GM18861 (cell line): Measurements from ENCODE around the gene HARBI1.
A peak's percentile ranks its signal among the peaks of the same experiment; 100 is the strongest.

Source experiments
- ATAC-seq: cut with Tn5 transposase; IDR thresholded peaks from one replicate; pipeline ENCODE4 v1.9.1; 2021; ENCODE audit not compliant: unreplicated experiment

The HARBI1 gene

GRCh38 chr11:46617134-46617971, at the start of gene HARBI1, which contains the start of gene ATG13:
Gene HARBI1 (minus strand): TSS chr11:46617227. CDS start chr11:46616237, 990 bp downstream.
Gene ATG13 (plus strand): TSS chr11:46617553. CDS start chr11:46644292, 26,739 bp downstream.
- ATAC-seq, result peak; percentile 90

- ATAC-seq, result no peak
Measured at GRCh38 chr11:46666516-46666915, 49.5 kb upstream of the HARBI1 start.

GRCh38 chr11:46665356-46665755, 48.3 kb upstream of the HARBI1 start:
- ATAC-seq, result no peak

GRCh38 chr11:46664612-46665011, 47.6 kb upstream of the HARBI1 start:
- no peak for ATAC-seq

GRCh38 chr11:46663277-46663940, 46.4 kb upstream of the HARBI1 start:
- ATAC-seq, result no peak

GRCh38 chr11:46662366-46662765, 45.3 kb upstream of the HARBI1 start:
- ATAC-seq, result no peak

- no peak for ATAC-seq
Measured at GRCh38 chr11:46661836-46662235, 44.8 kb upstream of the HARBI1 start.

GRCh38 chr11:46659908-46660307, 42.9 kb upstream of the HARBI1 start:
- ATAC-seq, result no peak

GRCh38 chr11:46658259-46658658, 41.2 kb upstream of the HARBI1 start:
- no peak for ATAC-seq

- ATAC-seq, result no peak
Measured at GRCh38 chr11:46657186-46657585, 40.2 kb upstream of the HARBI1 start.

GRCh38 chr11:46655631-46656030, 38.6 kb upstream of the HARBI1 start:
- no peak for ATAC-seq

- ATAC-seq, result no peak
Measured at GRCh38 chr11:46649180-46649738, 32.2 kb upstream of the HARBI1 start.

GRCh38 chr11:46643986-46644385, 27.0 kb upstream of the HARBI1 start:
- ATAC-seq, result no peak

GRCh38 chr11:46643531-46643930, 26.5 kb upstream of the HARBI1 start:
- ATAC-seq, result no peak

- ATAC-seq, result no peak
Measured at GRCh38 chr11:46642627-46643335, 25.8 kb upstream of the HARBI1 start.

GRCh38 chr11:46641639-46642038, 24.6 kb upstream of the HARBI1 start:
- ATAC-seq, result no peak

- ATAC-seq, result no peak
Measured at GRCh38 chr11:46640036-46640788, 23.2 kb upstream of the HARBI1 start.

GRCh38 chr11:46639197-46639839, 22.3 kb upstream of the HARBI1 start:
- ATAC-seq, result no peak

GRCh38 chr11:46637546-46637945, 20.5 kb upstream of the HARBI1 start:
- ATAC-seq, result no peak

GRCh38 chr11:46635557-46636139, 18.6 kb upstream of the HARBI1 start:
- no peak for ATAC-seq
